ENCODE measurements around the gene HOXC13.

DNA sequence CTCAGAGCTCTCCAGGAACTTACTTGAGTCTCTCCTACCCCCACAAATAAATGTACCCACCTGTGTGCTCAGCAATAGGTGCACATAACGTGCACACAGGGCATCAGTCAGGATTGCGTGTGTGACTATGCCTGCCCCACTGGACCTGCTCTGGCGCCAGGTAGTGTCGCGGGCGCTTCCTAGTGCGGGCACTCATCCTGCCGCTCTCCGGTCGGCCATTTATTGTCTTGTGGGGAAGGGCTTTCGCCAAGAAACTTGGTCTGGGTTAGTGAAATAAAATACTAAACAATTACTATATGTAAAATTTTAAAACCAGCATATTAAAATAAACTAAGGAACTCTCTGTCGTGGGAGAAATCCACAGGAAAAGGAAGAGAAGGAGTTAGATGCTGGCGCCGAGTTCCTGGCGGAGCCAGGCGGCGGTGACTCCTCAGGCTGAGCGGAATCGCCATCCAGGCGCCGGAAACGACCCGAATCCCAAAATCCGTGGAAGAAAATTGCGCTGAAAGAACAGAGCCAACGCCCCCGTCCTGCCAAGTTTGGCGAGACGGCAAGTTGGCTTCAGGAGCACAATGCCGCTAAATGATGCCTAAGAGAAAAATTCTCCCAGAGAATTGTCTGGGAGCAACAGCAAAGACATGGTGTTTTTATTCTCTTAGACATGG, 7.9 kb upstream of the HOXC13 start:
- TF ChIP-seq, protein P1, sequence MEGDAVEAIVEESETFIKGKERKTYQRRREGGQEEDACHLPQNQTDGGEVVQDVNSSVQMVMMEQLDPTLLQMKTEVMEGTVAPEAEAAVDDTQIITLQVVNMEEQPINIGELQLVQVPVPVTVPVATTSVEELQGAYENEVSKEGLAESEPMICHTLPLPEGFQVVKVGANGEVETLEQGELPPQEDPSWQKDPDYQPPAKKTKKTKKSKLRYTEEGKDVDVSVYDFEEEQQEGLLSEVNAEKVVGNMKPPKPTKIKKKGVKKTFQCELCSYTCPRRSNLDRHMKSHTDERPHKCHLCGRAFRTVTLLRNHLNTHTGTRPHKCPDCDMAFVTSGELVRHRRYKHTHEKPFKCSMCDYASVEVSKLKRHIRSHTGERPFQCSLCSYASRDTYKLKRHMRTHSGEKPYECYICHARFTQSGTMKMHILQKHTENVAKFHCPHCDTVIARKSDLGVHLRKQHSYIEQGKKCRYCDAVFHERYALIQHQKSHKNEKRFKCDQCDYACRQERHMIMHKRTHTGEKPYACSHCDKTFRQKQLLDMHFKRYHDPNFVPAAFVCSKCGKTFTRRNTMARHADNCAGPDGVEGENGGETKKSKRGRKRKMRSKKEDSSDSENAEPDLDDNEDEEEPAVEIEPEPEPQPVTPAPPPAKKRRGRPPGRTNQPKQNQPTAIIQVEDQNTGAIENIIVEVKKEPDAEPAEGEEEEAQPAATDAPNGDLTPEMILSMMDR (conservative IDR thresholded peaks at IDR 0.05; ENCODE audit: low read depth in 2 of 2): no peak
- no peak for TF ChIP-seq ZNF331 (CRISPR knock-in tag; IDR thresholded peaks at IDR 0.05; ENCODE audit: low read depth)
- no peak for TF ChIP-seq POLR2AphosphoS5 (IDR thresholded peaks at IDR 0.05; ENCODE audit: low read depth)
- TF ChIP-seq EZH2 (IDR thresholded peaks at IDR 0.05; ENCODE audit: low read depth, unreplicated experiment): peak; percentile 96
- no peak for TF ChIP-seq ZNF114 (CRISPR knock-in tag; IDR thresholded peaks at IDR 0.05)
- TF ChIP-seq CREB1 (CRISPR knock-in tag; IDR thresholded peaks at IDR 0.05; ENCODE audit: low read depth): no peak
- TF ChIP-seq, protein P2, sequence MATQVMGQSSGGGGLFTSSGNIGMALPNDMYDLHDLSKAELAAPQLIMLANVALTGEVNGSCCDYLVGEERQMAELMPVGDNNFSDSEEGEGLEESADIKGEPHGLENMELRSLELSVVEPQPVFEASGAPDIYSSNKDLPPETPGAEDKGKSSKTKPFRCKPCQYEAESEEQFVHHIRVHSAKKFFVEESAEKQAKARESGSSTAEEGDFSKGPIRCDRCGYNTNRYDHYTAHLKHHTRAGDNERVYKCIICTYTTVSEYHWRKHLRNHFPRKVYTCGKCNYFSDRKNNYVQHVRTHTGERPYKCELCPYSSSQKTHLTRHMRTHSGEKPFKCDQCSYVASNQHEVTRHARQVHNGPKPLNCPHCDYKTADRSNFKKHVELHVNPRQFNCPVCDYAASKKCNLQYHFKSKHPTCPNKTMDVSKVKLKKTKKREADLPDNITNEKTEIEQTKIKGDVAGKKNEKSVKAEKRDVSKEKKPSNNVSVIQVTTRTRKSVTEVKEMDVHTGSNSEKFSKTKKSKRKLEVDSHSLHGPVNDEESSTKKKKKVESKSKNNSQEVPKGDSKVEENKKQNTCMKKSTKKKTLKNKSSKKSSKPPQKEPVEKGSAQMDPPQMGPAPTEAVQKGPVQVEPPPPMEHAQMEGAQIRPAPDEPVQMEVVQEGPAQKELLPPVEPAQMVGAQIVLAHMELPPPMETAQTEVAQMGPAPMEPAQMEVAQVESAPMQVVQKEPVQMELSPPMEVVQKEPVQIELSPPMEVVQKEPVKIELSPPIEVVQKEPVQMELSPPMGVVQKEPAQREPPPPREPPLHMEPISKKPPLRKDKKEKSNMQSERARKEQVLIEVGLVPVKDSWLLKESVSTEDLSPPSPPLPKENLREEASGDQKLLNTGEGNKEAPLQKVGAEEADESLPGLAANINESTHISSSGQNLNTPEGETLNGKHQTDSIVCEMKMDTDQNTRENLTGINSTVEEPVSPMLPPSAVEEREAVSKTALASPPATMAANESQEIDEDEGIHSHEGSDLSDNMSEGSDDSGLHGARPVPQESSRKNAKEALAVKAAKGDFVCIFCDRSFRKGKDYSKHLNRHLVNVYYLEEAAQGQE (IDR thresholded peaks at IDR 0.05; ENCODE audit: unreplicated experiment): no peak
- no peak for TF ChIP-seq STAT1 (IDR thresholded peaks at IDR 0.05; ENCODE audit: unreplicated experiment)
- peak; percentile 67 for TF ChIP-seq EZH2phosphoT487 (IDR thresholded peaks at IDR 0.05; ENCODE audit: unreplicated experiment)
- no peak for TF ChIP-seq JUNB (IDR thresholded peaks at IDR 0.05; ENCODE audit: unreplicated experiment)
- TF ChIP-seq, protein P3, sequence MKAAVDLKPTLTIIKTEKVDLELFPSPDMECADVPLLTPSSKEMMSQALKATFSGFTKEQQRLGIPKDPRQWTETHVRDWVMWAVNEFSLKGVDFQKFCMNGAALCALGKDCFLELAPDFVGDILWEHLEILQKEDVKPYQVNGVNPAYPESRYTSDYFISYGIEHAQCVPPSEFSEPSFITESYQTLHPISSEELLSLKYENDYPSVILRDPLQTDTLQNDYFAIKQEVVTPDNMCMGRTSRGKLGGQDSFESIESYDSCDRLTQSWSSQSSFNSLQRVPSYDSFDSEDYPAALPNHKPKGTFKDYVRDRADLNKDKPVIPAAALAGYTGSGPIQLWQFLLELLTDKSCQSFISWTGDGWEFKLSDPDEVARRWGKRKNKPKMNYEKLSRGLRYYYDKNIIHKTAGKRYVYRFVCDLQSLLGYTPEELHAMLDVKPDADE (IDR thresholded peaks at IDR 0.05): no peak

Measured in GM23338 (cell line).